Ramos (cell line): ENCODE results near the gene HYPK.
"Not testable (repeated sequence)": the region's sequence is repeated elsewhere in the genome, so short reads cannot be mapped to it uniquely, and the experiment has no call there.

Experiments
- in situ Hi-C: fragments of 300-500 bp; cut with MboI; formaldehyde crosslinking; loops from one replicate; pipeline ENCODE4 v1.14.3; 2022; ENCODE audit warnings: low sequenced_read_pairs; ENCODE audit not compliant: unreplicated experiment

The HYPK gene

GRCh38 chr15:43830691-43831275 lies 30.4 kb downstream of the HYPK start:
- in situ Hi-C loops, result not testable (repeated sequence)

- in situ Hi-C loops, result not testable (repeated sequence)
Measured at GRCh38 chr15:43831519-43832052, 31.2 kb downstream of the HYPK start.

GRCh38 chr15:43832485-43832884 lies 32.1 kb downstream of the HYPK start:
- in situ Hi-C loops, result not testable (repeated sequence)

DNA sequence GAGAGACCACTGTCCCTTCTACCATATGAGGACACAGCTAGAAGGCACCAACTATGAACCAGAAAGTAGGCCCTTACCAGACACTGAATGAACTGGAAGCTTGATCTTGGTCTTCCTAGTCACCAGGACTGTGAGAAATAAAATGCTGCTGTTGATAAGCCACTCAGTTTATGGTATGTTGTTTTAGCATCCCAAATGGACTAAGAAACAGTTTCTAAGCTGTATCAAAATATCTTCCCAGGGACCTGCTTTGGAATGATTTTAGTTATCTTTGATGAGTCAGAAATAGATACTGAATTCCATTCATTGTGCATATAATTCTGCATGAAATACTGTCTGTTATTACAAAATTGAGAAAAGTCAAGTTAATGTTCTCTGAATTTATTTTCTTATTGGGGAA lies 45.0 kb downstream of the HYPK start:
- in situ Hi-C loops, result no loop called here

- in situ Hi-C loops, result no loop called here
Measured at GRCh38 chr15:43851251-43851650, 50.9 kb downstream of the HYPK start.

DNA sequence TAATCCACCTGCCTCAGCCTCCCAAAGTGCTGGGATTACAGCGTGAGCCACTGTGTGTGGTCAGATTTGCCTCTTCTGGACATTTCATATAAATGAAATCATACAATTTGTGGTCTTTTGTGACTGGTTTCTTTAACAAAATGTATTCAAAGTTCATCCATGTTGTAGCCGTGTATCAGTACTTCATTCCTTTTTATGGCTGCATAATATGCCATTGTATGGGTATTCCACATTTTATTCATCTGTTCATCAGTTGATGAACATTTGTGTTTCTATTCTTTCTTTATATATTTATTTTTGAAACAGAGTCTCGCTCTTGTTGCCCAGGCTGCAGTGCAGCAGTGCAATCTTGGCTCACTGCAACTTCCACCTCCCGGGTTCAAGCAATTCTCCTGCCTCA lies 52.2 kb downstream of the HYPK start:
- in situ Hi-C loops, result no loop called here
